ENCODE data around the gene KIRREL2. TPM values are rescaled to one million over a fixed set of nuclear protein-coding genes. Genes with fewer than 3 reads are reported as not detected.
A peak's percentile ranks its signal among the peaks of the same experiment; 100 is the strongest.
"Not testable (repeated sequence)": the region's sequence is repeated elsewhere in the genome, so short reads cannot be mapped to it uniquely, and the experiment has no call there.

KIRREL2 gene
- total and polyA plus RNA-seq, 10 donors, result 0.10 to 0.27 (median 0.14) TPM; not detected in 6

DNA sequence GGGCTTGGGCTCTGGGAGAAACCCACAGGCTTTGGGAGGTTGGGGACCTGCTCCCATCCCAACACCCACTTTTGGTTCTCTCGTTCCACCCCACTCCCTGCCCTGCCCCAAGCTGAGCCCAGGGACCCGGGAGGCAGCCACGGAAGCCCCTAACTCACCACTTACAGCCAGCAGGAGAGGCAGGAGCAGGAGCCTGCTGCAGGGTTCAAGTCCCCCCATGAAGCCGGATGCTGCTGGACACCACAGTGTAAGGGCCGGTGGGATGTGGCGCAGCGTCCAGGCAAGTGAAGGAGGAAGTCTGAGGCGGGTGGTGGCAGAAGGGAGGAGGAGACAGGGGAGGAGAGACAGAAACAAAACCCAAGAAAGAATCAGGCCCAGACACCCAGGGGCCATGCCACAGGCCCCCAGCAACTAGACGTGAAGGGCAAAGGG is 51.3 kb downstream of the KIRREL2 start, which contains the start of gene TYROBP:
Gene TYROBP (minus strand): TSS at position 286 of the 432 bp plus-strand sequence. CDS start 67 bp downstream, at position 219.
- WGBS, 5 donors, result 31 to 46% (median 36%) methylated on average over 9 of the region's 9 CpGs
- Histone ChIP-seq H3K36me3 (peaks cover 0 to 19% (median 0%) of the 10 kb centered on the region in 6 donors), H3K4me3 (peak within 1 kb of the TSS in 7 of 8 donors; percentile 26 to 89 (median 43)), H3K9me3 (no peaks in the 10 kb centered on the region), H3K27ac (peak within 1 kb of the TSS; percentile 21 to 99 (median 96)), H3K4me1 (peaks cover 3 to 100% (median 54%) of the 10 kb centered on the region in 6 donors), H3K27me3 (replicated peaks in 1 of 7) (no peaks in the 10 kb centered on the region)
- DNase-seq, result peak; percentile 91
- intact Hi-C loops (cut with DNase I; ENCODE audit: low total_unique reads), result no loop called here
- TF ChIP-seq, protein P1, sequence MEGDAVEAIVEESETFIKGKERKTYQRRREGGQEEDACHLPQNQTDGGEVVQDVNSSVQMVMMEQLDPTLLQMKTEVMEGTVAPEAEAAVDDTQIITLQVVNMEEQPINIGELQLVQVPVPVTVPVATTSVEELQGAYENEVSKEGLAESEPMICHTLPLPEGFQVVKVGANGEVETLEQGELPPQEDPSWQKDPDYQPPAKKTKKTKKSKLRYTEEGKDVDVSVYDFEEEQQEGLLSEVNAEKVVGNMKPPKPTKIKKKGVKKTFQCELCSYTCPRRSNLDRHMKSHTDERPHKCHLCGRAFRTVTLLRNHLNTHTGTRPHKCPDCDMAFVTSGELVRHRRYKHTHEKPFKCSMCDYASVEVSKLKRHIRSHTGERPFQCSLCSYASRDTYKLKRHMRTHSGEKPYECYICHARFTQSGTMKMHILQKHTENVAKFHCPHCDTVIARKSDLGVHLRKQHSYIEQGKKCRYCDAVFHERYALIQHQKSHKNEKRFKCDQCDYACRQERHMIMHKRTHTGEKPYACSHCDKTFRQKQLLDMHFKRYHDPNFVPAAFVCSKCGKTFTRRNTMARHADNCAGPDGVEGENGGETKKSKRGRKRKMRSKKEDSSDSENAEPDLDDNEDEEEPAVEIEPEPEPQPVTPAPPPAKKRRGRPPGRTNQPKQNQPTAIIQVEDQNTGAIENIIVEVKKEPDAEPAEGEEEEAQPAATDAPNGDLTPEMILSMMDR (IDR thresholded peaks at IDR 0.05 in 8 of 11, conservative IDR thresholded peaks at IDR 0.05 in 3 of 11), result no peak
- TF ChIP-seq POLR2AphosphoS5 (IDR thresholded peaks at IDR 0.05) (peak; percentile 83 to 87 (median 84)), POLR2A (IDR thresholded peaks at IDR 0.05) (peak in 2 of 3 donors; percentile 8 to 12)

DNA sequence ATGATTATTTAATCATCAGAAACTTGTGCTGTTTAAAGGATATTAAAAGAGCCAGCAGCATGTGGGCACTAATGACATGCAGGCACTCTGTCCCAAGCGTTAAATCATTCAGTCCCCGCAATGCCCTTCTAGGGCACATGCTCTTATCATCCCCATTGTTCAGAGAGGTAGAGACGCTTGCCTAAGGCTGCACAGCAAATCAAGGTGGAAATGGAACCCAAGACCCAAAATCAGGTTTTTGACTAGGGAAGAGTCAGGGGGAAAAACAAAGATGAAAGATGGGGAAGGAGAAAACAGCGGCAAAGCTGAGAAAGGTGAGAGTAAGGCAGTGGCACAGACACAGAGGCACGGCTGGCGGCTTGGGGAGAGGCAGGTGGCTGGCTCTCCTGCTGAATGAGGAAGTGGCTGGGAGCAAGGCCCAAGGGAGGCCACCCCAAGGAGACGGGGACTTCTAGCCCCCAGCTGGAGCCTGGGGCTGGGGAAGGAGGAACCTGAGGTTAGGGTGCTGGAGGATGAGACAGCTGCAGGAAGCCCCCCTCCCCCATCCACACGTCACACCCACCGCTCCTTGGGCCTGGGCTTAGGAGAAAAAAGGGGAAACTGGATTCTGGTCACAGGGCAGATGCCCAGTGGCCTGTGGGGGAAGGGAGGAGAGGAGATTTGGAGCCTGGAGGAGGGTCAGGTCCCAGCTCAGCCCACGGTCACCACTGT is 52.4 kb downstream of the KIRREL2 start:
- peaks cover 0 to 100% (median 51%) of the 10 kb centered on the region in 6 donors for H3K4me1 ChIP-seq
- H3K4me3 ChIP-seq, result peak overlapping the region in 4 of 8 donors; percentile 43 to 89 (median 48)
- peaks cover 0 to 17% (median 0%) of the 10 kb centered on the region in 6 donors for H3K36me3 ChIP-seq
- 33 to 44% (median 40%) methylated on average over 10 of the region's 10 CpGs for WGBS, 5 donors
- peak; percentile 95 for DNase-seq
- intact Hi-C loops (cut with DNase I; ENCODE audit: low total_unique reads), result no loop called here
- TF ChIP-seq POLR2A (IDR thresholded peaks at IDR 0.05) (peak in 2 of 3 donors; percentile 15 to 50), POLR2AphosphoS5 (IDR thresholded peaks at IDR 0.05) (peak; percentile 91 to 95 (median 93))
- TF ChIP-seq, protein P1 (IDR thresholded peaks at IDR 0.05 in 8 of 11, conservative IDR thresholded peaks at IDR 0.05 in 3 of 11), result peak in 1 of 11 experiments; percentile 21
- H3K27me3 ChIP-seq (replicated peaks in 1 of 7), result no peaks in the 10 kb centered on the region
- peak overlapping the region; percentile 21 to 99 (median 96) for H3K27ac ChIP-seq
- no peaks in the 10 kb centered on the region for H3K9me3 ChIP-seq

DNA sequence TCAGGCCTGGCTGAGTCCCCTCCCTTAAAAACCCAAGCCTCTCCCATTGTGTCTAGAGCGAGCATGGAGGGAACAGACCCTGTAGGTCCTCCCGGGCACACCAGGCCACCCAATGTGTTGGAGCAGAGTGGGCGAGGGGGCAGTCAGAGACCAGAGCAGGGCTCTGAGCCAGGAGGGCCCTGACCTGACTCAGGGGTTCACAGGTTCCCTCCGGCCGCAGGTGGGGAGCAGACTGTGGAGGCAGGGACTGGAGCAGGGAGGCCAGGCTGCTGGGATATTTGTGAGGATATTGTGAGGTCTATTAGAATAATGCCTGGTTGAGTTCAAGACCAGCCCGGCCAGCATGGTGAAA is 52.9 kb downstream of the KIRREL2 start:
- peaks cover 0 to 14% (median 0%) of the 10 kb centered on the region in 6 donors for H3K36me3 ChIP-seq
- 41 to 61% (median 52%) methylated on average over 6 of the region's 6 CpGs for WGBS, 5 donors
- H3K9me3 ChIP-seq, result no peaks in the 10 kb centered on the region
- TF ChIP-seq, protein P1 (IDR thresholded peaks at IDR 0.05 in 8 of 11, conservative IDR thresholded peaks at IDR 0.05 in 3 of 11), result no peak
- TF ChIP-seq POLR2A (IDR thresholded peaks at IDR 0.05) (no peak), POLR2AphosphoS5 (IDR thresholded peaks at IDR 0.05) (no peak)
- H3K4me3 ChIP-seq, result peak overlapping the region in 1 of 8 donors; percentile 89
- peak overlapping the region; percentile 21 to 99 (median 96) for H3K27ac ChIP-seq
- DNase-seq, result no peak
- intact Hi-C loops (cut with DNase I; ENCODE audit: low total_unique reads), result no loop called here
- peaks cover 0 to 100% (median 49%) of the 10 kb centered on the region in 6 donors for H3K4me1 ChIP-seq
- H3K27me3 ChIP-seq (replicated peaks in 1 of 7), result no peaks in the 10 kb centered on the region

DNA sequence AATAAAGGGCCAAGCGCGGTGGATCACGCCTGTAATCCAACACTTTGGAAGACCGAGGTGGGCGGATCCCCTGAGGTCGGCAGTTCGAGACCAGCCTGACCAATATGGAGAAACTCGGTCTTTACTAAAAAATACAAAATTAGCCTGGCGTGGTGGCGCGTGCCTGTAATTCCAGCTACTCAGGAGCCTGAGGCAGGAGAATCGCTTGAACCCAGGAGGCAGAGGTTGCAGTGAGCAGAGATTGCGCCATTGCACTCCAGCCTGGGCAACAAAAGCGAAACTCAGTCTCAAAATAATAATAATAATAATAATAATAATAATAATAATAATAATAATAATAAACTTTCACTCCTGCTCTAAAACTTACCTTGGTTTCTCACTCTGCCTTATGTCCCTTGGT is 53.6 kb downstream of the KIRREL2 start:
- peak overlapping the region in 1 of 8 donors; percentile 89 for H3K4me3 ChIP-seq
- peaks cover 0 to 14% (median 0%) of the 10 kb centered on the region in 6 donors for H3K36me3 ChIP-seq
- H3K9me3 ChIP-seq; H3K27me3 ChIP-seq (replicated peaks in 1 of 7); intact Hi-C loops (cut with DNase I; ENCODE audit: low total_unique reads); DNase-seq: not testable (repeated sequence)
- H3K27ac ChIP-seq, result peak overlapping the region; percentile 21 to 99 (median 96)
- WGBS, 5 donors, result 90 to 95% (median 93%) methylated on average over 14 of the region's 14 CpGs
- H3K4me1 ChIP-seq, result peaks cover 0 to 98% (median 51%) of the 10 kb centered on the region in 6 donors

Measured in spleen (tissue), 11 donors.